Measurements from ENCODE around the gene DNAJC16.

- TF ChIP-seq, protein P1, sequence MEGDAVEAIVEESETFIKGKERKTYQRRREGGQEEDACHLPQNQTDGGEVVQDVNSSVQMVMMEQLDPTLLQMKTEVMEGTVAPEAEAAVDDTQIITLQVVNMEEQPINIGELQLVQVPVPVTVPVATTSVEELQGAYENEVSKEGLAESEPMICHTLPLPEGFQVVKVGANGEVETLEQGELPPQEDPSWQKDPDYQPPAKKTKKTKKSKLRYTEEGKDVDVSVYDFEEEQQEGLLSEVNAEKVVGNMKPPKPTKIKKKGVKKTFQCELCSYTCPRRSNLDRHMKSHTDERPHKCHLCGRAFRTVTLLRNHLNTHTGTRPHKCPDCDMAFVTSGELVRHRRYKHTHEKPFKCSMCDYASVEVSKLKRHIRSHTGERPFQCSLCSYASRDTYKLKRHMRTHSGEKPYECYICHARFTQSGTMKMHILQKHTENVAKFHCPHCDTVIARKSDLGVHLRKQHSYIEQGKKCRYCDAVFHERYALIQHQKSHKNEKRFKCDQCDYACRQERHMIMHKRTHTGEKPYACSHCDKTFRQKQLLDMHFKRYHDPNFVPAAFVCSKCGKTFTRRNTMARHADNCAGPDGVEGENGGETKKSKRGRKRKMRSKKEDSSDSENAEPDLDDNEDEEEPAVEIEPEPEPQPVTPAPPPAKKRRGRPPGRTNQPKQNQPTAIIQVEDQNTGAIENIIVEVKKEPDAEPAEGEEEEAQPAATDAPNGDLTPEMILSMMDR (IDR thresholded peaks at IDR 0.05; ENCODE audit: low read depth, low read length): no peak
- no peak for TF ChIP-seq POLR2A (IDR thresholded peaks at IDR 0.05; ENCODE audit: extremely low read depth, insufficient read length)
Measured at GRCh38 chr1:15573477-15573876, 46.8 kb downstream of the DNAJC16 start.

Measured in NB4 (cell line).